ENCODE data around the gene FAM13C. TPM values are rescaled to one million over a fixed set of nuclear protein-coding genes. Genes with fewer than 3 reads are reported as not detected.

Gene FAM13C
- 0.54 and 0.66 TPM in 2 replicates for total RNA-seq

DNA sequence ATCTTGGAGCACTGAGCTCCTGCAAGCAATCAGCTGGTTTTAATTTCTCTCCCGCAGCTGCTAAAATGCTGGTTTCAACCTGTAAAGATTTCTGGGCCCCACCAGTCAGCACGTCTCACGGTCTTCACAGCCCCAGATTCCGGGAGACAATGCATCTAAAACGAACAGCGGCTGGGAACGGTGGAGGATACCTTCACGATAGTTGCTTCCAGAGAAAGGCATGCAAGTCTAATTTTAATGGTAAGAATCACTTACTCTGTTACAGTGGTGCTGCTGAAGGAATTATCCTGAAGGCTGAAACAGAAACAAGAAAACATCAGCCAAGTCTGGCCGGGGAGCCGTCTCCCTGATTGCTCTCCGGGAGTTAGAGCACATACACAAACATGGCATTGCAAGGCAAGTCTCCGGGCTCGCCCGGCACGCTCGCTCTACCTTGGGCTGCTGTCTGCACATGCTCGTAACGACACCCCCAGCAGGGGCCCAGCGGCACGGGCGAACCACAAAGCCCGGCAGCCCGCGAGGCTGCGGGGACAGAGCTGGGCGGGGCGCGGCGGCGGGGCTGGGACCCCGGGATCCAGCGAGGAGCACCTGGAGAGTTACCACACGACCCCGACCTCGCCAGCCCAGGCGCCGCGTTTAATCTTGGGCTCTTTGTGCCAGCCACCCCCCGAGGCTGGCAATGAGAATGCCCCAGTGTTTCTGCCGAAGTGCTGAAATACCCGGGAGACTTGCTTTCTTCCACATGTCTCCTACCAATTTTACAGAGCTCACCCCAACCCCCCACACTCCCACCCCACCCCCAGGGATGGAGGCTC, at the start of gene FAM13C:
FAM13C (minus strand) TSS at position 406 of the 815 bp plus-strand sequence; CDS start at position 317, 89 bp downstream.

Other genes starting within 250 kb of the FAM13C start
- not detected in 2 replicates for gene PHYHIPL, start 185.9 kb downstream of the FAM13C start, total RNA-seq

Data from endothelial cell of coronary artery (primary cell).